Measurements from ENCODE around the gene CSNK1G1.
"Not testable (repeated sequence)": the region's sequence is repeated elsewhere in the genome, so short reads cannot be mapped to it uniquely, and the experiment has no call there.

CSNK1G1 gene

GRCh38 chr15:64337761-64338160 is 18.2 kb downstream of the CSNK1G1 start:
- Mint-ChIP-seq H3K27ac (peak overlapping the region; percentile 52), H3K4me3 (no peak overlapping the region), H3K27me3 (no peaks in the 10 kb centered on the region), H3K9me3 (no peaks in the 10 kb centered on the region), H3K4me1 (peaks cover 30% of the 10 kb centered on the region), H3K36me3 (ENCODE audit: low read depth) (peaks cover 7% of the 10 kb centered on the region)
- ATAC-seq (no peak), DNase-seq (no peak)

GRCh38 chr15:64333986-64334929 is 21.7 kb downstream of the CSNK1G1 start:
- no peak for ATAC-seq
- H3K36me3 Mint-ChIP-seq (ENCODE audit: low read depth) = peaks cover 7% of the 10 kb centered on the region
- no peak for DNase-seq

DNA sequence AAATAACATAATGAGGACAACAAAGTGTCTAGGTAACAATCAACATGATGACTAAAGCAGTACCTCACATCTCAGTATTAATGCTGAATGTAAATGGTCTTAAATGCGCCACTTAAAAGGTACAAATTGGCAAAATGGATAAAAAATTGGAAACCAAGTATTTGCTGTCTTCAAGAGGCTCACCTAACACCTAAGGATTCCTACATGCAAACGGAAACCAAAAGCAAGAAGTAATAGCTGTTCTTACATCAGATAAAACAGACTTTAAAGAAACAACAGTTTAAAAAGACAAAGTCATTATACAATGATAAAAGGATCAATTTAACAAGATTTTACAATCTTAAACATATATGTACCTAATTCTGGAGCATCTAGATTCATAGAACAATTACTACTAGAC is 22.5 kb downstream of the CSNK1G1 start:
- Mint-ChIP-seq H3K27ac (peak overlapping the region; percentile 0), H3K4me3 (no peak overlapping the region), H3K9me3 (no peaks in the 10 kb centered on the region), H3K4me1 (peaks cover 30% of the 10 kb centered on the region), H3K27me3 (no peaks in the 10 kb centered on the region), H3K36me3 (ENCODE audit: low read depth) (peaks cover 7% of the 10 kb centered on the region)
- ATAC-seq (no peak), DNase-seq (no peak)

More at GRCh38 chr15:64333986-64334929, 21.7 kb downstream of the CSNK1G1 start:
- no peak overlapping the region for H3K4me3 Mint-ChIP-seq
- no peaks in the 10 kb centered on the region for H3K9me3 Mint-ChIP-seq
- no peaks in the 10 kb centered on the region for H3K27me3 Mint-ChIP-seq
- peaks cover 30% of the 10 kb centered on the region for H3K4me1 Mint-ChIP-seq
- peak overlapping the region; percentile 0 for H3K27ac Mint-ChIP-seq

DNA sequence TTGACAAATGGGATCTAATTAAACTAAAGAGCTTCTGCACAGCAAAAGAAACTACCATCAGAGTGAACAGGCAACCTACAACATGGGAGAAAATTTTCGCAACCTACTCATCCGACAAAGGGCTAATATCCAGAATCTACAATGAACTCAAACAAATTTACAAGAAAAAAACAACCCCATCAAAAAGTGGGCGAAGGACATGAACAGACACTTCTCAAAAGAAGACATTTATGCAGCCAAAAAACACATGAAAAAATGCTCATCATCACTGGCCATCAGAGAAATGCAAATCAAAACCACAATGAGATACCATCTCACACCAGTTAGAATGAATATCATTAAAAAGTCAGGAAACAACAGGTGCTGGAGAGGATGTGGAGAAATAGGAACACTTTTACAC is 24.3 kb downstream of the CSNK1G1 start:
- DNase-seq; H3K36me3 Mint-ChIP-seq (ENCODE audit: low read depth); H3K4me3 Mint-ChIP-seq; ATAC-seq; H3K27me3 Mint-ChIP-seq; H3K27ac Mint-ChIP-seq; H3K9me3 Mint-ChIP-seq: not testable (repeated sequence)
- peaks cover 28% of the 10 kb centered on the region for H3K4me1 Mint-ChIP-seq

DNA sequence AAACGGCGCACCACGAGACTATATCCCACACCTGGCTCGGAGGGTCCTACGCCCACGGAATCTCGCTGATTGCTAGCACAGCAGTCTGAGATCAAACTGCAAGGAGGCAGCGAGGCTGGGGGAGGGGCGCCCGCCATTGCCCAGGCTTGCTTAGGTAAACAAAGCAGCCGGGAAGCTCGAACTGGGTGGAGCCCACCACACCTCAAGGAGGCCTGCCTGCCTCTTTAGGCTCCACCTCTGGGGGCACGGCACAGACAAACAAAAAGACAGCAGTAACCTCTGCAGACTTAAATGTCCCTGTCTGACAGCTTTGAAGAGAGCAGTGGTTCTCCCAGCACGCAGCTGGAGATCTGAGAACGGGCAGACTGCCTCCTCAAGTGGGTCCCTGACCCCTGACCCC is 29.0 kb downstream of the CSNK1G1 start:
- H3K9me3 Mint-ChIP-seq; H3K36me3 Mint-ChIP-seq (ENCODE audit: low read depth); DNase-seq; H3K27ac Mint-ChIP-seq; H3K4me1 Mint-ChIP-seq; ATAC-seq; H3K27me3 Mint-ChIP-seq; H3K4me3 Mint-ChIP-seq: not testable (repeated sequence)

- not testable (repeated sequence) for H3K4me3 Mint-ChIP-seq; H3K27ac Mint-ChIP-seq; H3K9me3 Mint-ChIP-seq; ATAC-seq; H3K27me3 Mint-ChIP-seq; H3K36me3 Mint-ChIP-seq (ENCODE audit: low read depth); H3K4me1 Mint-ChIP-seq; DNase-seq
Observed at GRCh38 chr15:64326458-64326857, 29.5 kb downstream of the CSNK1G1 start.

DNA sequence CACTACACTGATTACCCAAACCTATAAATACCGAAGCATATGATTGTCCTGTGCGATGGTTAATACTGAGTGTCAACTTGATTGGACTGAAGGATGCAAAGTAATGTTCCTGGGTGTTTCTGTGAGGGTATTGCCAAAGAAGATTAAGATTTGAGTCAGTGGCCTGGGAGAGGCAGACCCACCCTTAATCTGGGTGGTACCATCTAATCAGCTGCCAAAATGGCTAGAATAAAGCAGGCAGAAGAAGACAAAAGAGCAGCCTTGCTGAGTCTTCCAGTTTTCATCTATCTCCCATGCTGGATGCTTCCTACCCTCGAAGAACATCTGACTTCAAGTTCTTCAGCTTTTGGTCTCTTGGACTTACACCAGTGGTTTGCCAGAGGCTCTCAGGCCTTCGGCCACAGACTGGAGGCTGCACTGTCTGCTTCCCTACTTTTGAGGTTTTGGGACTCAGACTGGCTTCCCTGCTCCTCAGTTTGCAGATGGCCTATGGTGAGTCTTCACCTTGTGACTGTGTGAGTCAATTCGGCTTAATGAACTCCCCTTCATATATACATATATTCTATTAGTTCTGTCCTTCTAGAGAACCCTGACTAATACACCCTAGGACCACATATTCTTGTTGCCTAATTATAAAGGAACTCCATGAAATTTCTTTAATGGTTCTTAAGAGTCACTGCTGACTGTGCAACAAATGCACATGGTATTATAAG is 31.7 kb downstream of the CSNK1G1 start:
- no peaks in the 10 kb centered on the region for H3K36me3 Mint-ChIP-seq (ENCODE audit: low read depth)
- ATAC-seq (no peak), DNase-seq (no peak)
- no peaks in the 10 kb centered on the region for H3K27me3 Mint-ChIP-seq
- peaks cover 2% of the 10 kb centered on the region for H3K4me1 Mint-ChIP-seq
- no peak overlapping the region for H3K4me3 Mint-ChIP-seq
- H3K9me3 Mint-ChIP-seq = no peaks in the 10 kb centered on the region
- H3K27ac Mint-ChIP-seq = no peak overlapping the region

DNA sequence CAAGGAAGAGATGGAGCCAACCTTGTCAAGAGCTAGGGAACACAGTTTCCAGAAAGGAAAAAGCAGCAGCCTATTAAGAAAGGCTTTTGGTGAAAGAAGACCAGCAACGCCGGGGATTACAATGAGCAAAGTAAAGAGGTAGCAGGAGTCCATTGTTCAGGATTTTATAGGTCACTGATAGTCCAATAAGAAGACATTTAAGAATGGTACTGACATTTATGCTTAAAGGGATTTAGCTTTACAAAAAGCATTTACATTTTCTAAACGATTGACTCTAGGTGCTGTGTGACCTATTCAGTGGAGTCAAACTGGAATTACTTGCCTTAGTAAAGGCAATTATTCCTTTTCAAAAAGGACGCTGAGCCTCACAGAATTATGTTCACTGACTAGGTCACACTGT is 40.8 kb downstream of the CSNK1G1 start:
- Mint-ChIP-seq H3K4me1 (peaks cover 3% of the 10 kb centered on the region), H3K9me3 (no peaks in the 10 kb centered on the region), H3K27me3 (no peaks in the 10 kb centered on the region), H3K36me3 (ENCODE audit: low read depth) (peaks cover 6% of the 10 kb centered on the region), H3K27ac (no peak overlapping the region), H3K4me3 (no peak overlapping the region)
- no peak for DNase-seq
- no peak for ATAC-seq

GRCh38 chr15:64314456-64314855 is 41.5 kb downstream of the CSNK1G1 start:
- Mint-ChIP-seq H3K27me3 (no peaks in the 10 kb centered on the region), H3K4me3 (no peak overlapping the region), H3K36me3 (ENCODE audit: low read depth) (peaks cover 6% of the 10 kb centered on the region), H3K4me1 (peaks cover 5% of the 10 kb centered on the region), H3K27ac (no peak overlapping the region), H3K9me3 (no peaks in the 10 kb centered on the region)
- DNase-seq (no peak), ATAC-seq (no peak)

GRCh38 chr15:64311566-64311965 is 44.4 kb downstream of the CSNK1G1 start:
- Mint-ChIP-seq H3K4me3 (no peak overlapping the region), H3K27ac (no peak overlapping the region), H3K36me3 (ENCODE audit: low read depth) (peaks cover 16% of the 10 kb centered on the region), H3K27me3 (no peaks in the 10 kb centered on the region), H3K4me1 (peaks cover 5% of the 10 kb centered on the region), H3K9me3 (no peaks in the 10 kb centered on the region)
- DNase-seq (no peak), ATAC-seq (no peak)

DNA sequence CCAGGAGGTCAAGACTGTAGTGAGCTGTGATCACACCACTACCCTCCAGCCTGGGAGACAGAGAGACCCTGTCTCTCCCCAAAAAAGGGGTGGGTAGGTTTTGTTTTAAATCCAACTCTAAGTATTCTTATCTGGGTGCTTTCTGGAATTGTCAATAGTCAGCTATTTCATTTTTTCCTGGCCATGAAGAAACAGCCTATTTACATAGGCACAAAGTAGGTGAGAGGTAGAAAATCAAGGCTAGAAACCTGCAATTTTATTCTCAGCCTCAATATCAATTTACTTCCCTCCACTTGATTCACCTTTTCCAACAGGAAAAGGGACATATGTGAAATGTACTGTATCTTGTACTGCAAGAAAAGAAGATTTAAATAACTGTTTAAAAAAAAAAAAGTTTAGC is 45.9 kb downstream of the CSNK1G1 start:
- Mint-ChIP-seq H3K27ac (no peak overlapping the region), H3K27me3 (no peaks in the 10 kb centered on the region), H3K4me3 (no peak overlapping the region), H3K4me1 (peaks cover 5% of the 10 kb centered on the region), H3K9me3 (no peaks in the 10 kb centered on the region), H3K36me3 (ENCODE audit: low read depth) (peaks cover 17% of the 10 kb centered on the region)
- ATAC-seq (no peak), DNase-seq (no peak)

DNA sequence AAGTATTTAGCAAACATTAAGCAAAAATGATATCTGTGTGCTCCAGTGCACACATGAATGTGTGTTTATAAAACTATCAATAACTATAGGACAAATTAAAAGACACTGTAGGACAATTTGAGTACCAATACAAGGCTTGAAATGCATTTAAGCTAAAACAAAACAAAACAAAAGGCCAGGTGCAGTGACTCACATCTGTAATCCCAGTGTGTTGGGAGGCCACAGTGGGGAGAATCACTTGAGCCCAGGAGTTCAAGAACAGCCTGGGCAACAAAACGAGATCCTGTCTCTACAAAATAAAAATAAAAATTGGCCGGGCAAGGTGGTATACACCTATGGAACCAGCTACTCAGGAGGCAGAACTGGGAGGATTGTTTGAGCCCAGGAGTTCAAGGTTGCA is 50.7 kb downstream of the CSNK1G1 start:
- H3K4me1 Mint-ChIP-seq = peaks cover 1% of the 10 kb centered on the region
- ATAC-seq = no peak
- no peak overlapping the region for H3K27ac Mint-ChIP-seq

GRCh38 chr15:64289550-64289949 is 66.4 kb downstream of the CSNK1G1 start:
- Mint-ChIP-seq H3K4me1 (peaks cover 8% of the 10 kb centered on the region), H3K4me3 (no peak overlapping the region), H3K36me3 (ENCODE audit: low read depth) (peaks cover 7% of the 10 kb centered on the region), H3K27ac (no peak overlapping the region), H3K9me3 (no peaks in the 10 kb centered on the region), H3K27me3 (no peaks in the 10 kb centered on the region)
- no peak for DNase-seq
- no peak for ATAC-seq

More for the DNA sequence above, 50.7 kb downstream of the CSNK1G1 start:
- no peak for DNase-seq
- Mint-ChIP-seq H3K36me3 (ENCODE audit: low read depth) (peaks cover 21% of the 10 kb centered on the region), H3K9me3 (no peaks in the 10 kb centered on the region), H3K4me3 (no peak overlapping the region), H3K27me3 (no peaks in the 10 kb centered on the region)

DNA sequence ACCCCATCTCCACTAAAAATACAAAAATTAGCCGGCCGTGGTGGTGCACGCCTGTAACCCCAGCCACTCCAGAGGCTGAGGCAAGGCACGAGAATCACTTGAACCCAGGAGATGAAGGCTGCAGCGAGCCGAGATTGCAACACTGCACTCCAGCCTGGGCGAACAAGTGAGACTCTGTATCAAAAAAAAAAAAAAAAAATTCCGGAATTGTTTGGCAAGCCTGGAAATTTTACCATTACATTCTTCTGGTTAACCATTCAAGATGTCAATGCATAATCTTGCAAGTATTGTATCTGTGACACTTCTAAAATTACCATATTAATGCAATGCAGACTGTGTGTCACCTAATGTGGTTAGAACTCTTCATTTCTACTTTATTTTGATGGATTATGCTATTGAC is 67.0 kb downstream of the CSNK1G1 start:
- ATAC-seq (no peak), DNase-seq (no peak)
- Mint-ChIP-seq H3K27me3 (no peaks in the 10 kb centered on the region), H3K4me3 (no peak overlapping the region), H3K9me3 (no peaks in the 10 kb centered on the region), H3K4me1 (peaks cover 10% of the 10 kb centered on the region), H3K27ac (no peak overlapping the region), H3K36me3 (ENCODE audit: low read depth) (peaks cover 7% of the 10 kb centered on the region)

DNA sequence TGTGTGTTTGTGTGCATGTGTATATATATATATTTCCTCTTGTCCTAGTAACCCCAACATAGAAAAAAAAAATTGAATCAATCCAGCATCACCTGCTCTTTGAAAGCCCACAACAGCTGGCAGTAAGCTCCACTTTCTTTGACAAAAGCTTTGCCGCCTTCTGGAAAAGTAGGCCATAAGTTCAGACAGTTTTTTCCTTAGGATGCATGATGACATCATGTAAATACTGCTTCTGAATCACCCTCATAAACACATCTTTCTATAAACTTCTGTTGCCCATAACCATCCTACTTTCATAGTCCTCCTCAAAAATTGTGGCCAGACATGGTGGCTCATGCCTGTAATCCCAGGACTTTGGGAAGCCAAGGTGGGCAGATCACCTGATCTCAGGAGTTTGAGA is 67.4 kb downstream of the CSNK1G1 start:
- ATAC-seq (no peak), DNase-seq (no peak)
- peaks cover 7% of the 10 kb centered on the region for H3K36me3 Mint-ChIP-seq (ENCODE audit: low read depth)
- no peak overlapping the region for H3K27ac Mint-ChIP-seq
- H3K9me3 Mint-ChIP-seq = no peaks in the 10 kb centered on the region
- H3K4me1 Mint-ChIP-seq = peaks cover 14% of the 10 kb centered on the region
- H3K27me3 Mint-ChIP-seq = no peaks in the 10 kb centered on the region
- H3K4me3 Mint-ChIP-seq = no peak overlapping the region

Measured in activated naive CD8-positive, alpha-beta T cell treated with anti-CD3 and anti-CD28 coated beads, Interleukin-2, amount 50 U/mL, for 24 hours (primary cell).